Stimulated activated CD4-positive, alpha-beta T cell treated with anti-CD3 and anti-CD28 coated beads, Interleukin-1b, Interleukin-23, amount 100 ng/mL, for 24 hours (primary cell): Measurements from ENCODE around the gene RELCH.

Experiments used
- DNase-seq, 4 experiments: peaks; one replicate each; pipeline ENCODE4 v3.0.0-alpha.2; 2020; ENCODE audit warnings: low read depth in 4 of 4, low spot score in 1 of 4

RELCH gene

DNA sequence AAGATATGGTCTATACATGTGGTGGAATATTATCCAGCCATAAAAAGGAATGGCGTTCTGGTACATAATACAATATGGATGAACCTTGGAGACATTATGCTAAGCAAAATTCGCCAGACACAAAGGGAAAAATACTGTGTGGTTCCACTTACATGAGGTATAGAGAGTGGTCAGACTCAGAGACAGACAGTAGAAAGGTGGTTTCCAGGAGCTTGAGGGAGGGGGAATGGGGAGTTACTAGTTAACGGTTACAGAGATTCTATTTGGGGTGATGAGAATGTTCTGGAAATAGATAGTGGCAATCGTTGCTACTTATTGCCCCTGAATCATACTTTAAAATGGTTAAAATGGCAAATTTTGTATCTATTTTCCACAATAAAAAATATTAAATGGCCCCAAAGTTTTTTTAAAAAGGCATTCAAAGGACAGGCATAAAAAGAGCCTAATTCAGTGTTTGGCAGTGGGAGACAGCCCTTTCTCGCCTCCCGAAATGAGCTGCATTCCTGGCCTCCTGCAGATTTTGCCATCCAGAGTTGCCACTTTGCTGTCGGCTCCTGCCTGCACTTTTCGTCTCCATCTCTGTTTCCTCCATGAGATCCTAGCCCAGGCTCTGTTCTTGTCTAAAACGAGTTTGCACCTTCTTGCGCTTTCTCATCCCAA lies 151.5 kb downstream of the RELCH start:
- no peak for DNase-seq

DNA sequence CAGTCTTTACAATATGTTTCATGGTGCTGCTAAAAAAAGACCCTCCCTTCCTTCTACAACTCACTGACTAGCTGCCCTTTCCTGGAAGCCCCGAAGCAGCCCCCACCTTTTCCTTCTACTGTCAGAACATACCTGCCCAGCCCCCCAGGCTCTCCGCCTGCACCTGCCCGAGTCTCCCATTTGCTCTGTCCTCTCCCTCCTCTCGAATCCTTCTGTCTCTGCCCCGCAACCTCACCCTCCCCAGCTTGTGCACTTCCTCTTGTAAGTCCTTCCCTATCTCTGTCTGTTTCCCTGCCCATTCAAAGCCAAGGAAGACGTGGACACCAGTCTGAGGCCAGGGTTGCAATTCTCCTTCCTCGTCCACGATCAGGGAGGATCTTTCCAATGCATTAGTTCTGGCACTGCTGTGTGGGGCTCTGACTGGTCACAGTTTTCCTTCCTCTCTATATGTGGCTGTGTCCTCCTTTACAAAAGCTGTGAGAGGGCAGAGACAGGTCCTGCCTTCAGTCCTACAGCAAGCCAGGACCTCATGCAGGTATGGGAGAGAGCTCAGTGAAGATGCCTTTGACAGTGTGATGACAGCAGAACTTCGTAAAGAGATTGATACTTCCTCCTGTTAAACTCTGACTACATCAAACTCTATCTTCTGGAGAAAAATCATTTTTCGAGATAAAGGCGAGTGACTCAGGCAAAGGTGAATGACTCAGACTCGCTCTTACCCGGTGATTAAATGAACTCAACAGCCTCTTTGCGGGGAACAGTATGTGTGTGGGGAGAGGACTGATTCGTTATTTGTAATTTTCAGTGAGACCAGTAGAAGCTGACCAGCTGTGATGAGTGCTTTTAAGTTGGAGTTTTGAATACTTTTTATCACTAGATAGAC lies 152.3 kb downstream of the RELCH start:
- DNase-seq, result no peak

- DNase-seq, result no peak
These were observed 153.9 kb downstream of the RELCH start for GRCh38 chr18:62340996-62341395.

GRCh38 chr18:62341473-62341872 lies 154.4 kb downstream of the RELCH start:
- DNase-seq, result no peak

DNA sequence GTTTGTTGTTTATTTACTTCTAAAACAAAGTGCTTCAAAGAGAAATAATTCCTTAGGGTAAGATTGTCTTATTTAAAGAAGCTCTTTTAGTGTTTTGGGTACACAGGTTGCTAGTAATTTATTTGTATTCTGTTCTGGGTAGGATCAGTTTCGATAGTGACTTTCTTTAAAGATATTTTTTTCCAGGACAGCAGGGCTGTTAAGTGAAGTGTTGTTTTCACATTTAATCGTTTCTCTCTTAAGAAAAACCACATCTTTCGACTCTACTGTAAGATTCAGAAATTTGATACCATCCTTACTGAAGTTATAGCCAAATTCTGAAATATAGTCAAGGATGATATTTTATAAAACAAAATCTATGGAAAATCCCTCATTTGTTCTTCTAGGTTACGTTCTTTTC lies 155.8 kb downstream of the RELCH start:
- no peak for DNase-seq

DNA sequence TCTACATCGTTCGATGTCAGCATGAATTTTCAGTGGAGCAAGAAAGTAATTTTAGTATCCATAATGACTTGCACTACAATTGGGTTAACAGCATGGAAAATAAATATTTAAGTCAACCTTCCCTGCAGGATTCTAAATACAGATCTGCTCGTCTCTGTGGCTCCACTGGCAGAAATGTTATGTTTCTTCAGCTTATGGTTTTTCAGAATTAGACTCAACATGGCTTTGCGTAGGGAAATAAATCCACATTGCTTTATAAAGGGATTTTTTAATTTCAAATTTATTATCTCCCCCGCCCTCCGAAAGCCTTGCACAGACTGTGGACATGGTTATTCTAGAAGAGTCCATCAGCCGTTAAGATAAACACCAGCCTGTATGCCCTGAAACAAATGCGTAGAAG lies 156.3 kb downstream of the RELCH start:
- no peak for DNase-seq

GRCh38 chr18:62345909-62346308 lies 158.9 kb downstream of the RELCH start:
- DNase-seq, result no peak

- DNase-seq, result no peak
These were observed 159.5 kb downstream of the RELCH start for GRCh38 chr18:62346333-62347088.

- DNase-seq, result no peak
These were observed 160.0 kb downstream of the RELCH start for GRCh38 chr18:62347089-62347506.

GRCh38 chr18:62348474-62348873 lies 161.4 kb downstream of the RELCH start:
- no peak for DNase-seq

DNA sequence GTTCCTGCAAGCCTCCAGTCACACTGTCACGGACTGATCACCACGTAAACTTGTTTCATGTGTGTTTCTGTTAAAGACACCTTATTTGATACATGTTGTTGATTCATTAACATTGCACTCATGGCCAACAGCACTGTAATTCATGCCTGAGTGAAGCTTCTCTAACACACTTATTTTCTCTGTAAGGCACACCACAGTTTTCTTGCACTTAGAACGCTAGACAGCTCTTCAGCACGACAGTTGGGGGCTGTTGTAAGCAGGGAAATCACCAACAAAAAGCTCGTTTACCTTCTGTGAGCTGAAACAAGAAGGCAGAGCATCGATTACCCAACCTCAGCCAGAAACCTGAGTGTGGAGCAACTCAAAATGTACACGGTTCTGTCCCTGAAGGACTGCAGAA lies 166.1 kb downstream of the RELCH start:
- no peak for DNase-seq

- no peak for DNase-seq
These were observed 167.1 kb downstream of the RELCH start for GRCh38 chr18:62354151-62354550.

- DNase-seq, result no peak
These were observed 170.1 kb downstream of the RELCH start for GRCh38 chr18:62357079-62357719.
